SU-DHL-6 (cell line): Measurements from ENCODE around the gene MRPL27.

Experiments used
- H2AFZ ChIP-seq: fragments of 200-600 bp; sonication (generic); 2 replicates; pipeline ENCODE4 v1.6.1; 2014; ENCODE audit warnings: low read depth, mild to moderate bottlenecking, moderate library complexity, mixed read lengths, antibody characterized with exemption, low read length; ENCODE audit not compliant: severe bottlenecking
- H3F3A ChIP-seq: fragments of 200-600 bp; shearing (Covaris generic); 2 replicates; pipeline ENCODE4 v1.6.0; 2016; ENCODE audit warnings: antibody characterized with exemption, mild to moderate bottlenecking; ENCODE audit not compliant: insufficient read depth
- H3K27ac ChIP-seq: fragments of 200-600 bp; sonication (generic); 2 replicates; pipeline ENCODE4 v1.5.1; 2016; ENCODE audit warnings: low read depth, mild to moderate bottlenecking, low read length, moderate library complexity, mixed read lengths
- H3K27me3 ChIP-seq: fragments of 200-600 bp; sonication (generic), shearing (Covaris generic); 2 replicates; pipeline ENCODE4 v1.6.0; 2014; ENCODE audit warnings: mild to moderate bottlenecking, low read length
- H3K36me3 ChIP-seq: fragments of 200-600 bp; sonication (generic); 2 replicates; pipeline ENCODE4 v1.6.1; 2014; ENCODE audit warnings: mild to moderate bottlenecking, low read length, mixed read lengths
- H3K4me2 ChIP-seq: fragments of 300-600, 200-600 bp; shearing (Covaris generic), sonication (generic); 2 replicates; pipeline ENCODE4 v1.6.0; 2014; ENCODE audit warnings: low read length, low read depth, mild to moderate bottlenecking; ENCODE audit not compliant: poor library complexity, severe bottlenecking
- H3K4me3 ChIP-seq: fragments of 200-600 bp; sonication (generic); 2 replicates; pipeline ENCODE4 v1.5.1; 2014; ENCODE audit warnings: antibody characterized with exemption, low read length, mild to moderate bottlenecking, mixed read lengths; ENCODE audit not compliant: insufficient read depth, poor library complexity, severe bottlenecking
- H3K79me2 ChIP-seq: fragments of 200-600 bp; sonication (generic); 2 replicates; pipeline ENCODE4 v1.6.1; 2014; ENCODE audit warnings: mild to moderate bottlenecking, low read length, moderate library complexity; ENCODE audit not compliant: insufficient read depth
- H3K9ac ChIP-seq: fragments of 200-600 bp; sonication (generic); 2 replicates; pipeline ENCODE4 v1.7.0; 2014; ENCODE audit warnings: mild to moderate bottlenecking, low read length
- H3K9me2 ChIP-seq: fragments of 200-600 bp; sonication (generic); replicated peaks from 2 replicates; pipeline ENCODE4 v1.6.1; 2014; ENCODE audit warnings: low read length; ENCODE audit not compliant: insufficient read depth
- H3K9me3 ChIP-seq: fragments of 200-600 bp; sonication (generic); 2 replicates; pipeline ENCODE4 v1.6.1; 2014; ENCODE audit warnings: low read length, mixed read lengths; ENCODE audit not compliant: insufficient read depth
- H4K20me1 ChIP-seq: fragments of 200-600 bp; sonication (generic); 2 replicates; pipeline ENCODE4 v1.6.1; 2014; ENCODE audit warnings: low read depth, mild to moderate bottlenecking, antibody characterized with exemption, low read length, moderate library complexity, mixed read lengths
- EZH2phosphoT487 ChIP-seq: fragments of 200-600 bp; sonication (generic), shearing (Covaris generic); conservative IDR thresholded peaks from 2 replicates; pipeline ENCODE4 v1.6.1; 2018; ENCODE audit warnings: mild to moderate bottlenecking, antibody characterized with exemption, low read length, moderate library complexity, mixed read lengths
- TF ChIP-seq, protein P1 (sequence below): fragments of 200-600 bp; sonication (generic); IDR thresholded peaks from one replicate; pipeline ENCODE4 v1.5.1; 2017; ENCODE audit warnings: antibody characterized with exemption, mild to moderate bottlenecking, low read length, moderate library complexity; ENCODE audit not compliant: insufficient read depth, poor library complexity, severe bottlenecking

MRPL27 gene

DNA sequence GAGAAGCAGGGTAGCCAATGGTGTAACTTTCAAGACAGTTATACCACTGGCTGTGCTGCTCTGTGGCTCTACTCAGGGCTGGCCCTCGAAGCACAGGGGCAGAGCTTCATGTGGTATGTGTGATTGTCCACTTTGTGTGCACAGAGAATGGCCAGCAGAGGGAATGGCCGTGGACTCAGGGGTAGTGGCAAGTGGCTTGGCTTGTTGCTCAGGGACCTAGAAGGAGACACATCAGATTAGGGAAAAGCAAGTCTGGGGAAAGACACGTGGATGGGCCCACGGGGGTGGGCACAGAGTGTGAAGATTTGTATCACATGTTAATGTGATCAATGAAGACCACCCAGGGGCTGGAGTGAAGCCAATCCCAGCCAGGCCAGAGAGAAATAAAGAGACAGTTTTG is 47.1 kb downstream of the MRPL27 start:
- H3K9me2 ChIP-seq = no peaks in the 10 kb centered on the region
- no peak overlapping the region for H3K4me2 ChIP-seq
- no peaks in the 10 kb centered on the region for H3K79me2 ChIP-seq
- no peaks in the 10 kb centered on the region for H3F3A ChIP-seq
- no peak overlapping the region for H3K9ac ChIP-seq
- H3K36me3 ChIP-seq = no peaks in the 10 kb centered on the region
- H4K20me1 ChIP-seq = no peaks in the 10 kb centered on the region
- no peaks in the 10 kb centered on the region for H3K27me3 ChIP-seq
- TF ChIP-seq, protein P1, sequence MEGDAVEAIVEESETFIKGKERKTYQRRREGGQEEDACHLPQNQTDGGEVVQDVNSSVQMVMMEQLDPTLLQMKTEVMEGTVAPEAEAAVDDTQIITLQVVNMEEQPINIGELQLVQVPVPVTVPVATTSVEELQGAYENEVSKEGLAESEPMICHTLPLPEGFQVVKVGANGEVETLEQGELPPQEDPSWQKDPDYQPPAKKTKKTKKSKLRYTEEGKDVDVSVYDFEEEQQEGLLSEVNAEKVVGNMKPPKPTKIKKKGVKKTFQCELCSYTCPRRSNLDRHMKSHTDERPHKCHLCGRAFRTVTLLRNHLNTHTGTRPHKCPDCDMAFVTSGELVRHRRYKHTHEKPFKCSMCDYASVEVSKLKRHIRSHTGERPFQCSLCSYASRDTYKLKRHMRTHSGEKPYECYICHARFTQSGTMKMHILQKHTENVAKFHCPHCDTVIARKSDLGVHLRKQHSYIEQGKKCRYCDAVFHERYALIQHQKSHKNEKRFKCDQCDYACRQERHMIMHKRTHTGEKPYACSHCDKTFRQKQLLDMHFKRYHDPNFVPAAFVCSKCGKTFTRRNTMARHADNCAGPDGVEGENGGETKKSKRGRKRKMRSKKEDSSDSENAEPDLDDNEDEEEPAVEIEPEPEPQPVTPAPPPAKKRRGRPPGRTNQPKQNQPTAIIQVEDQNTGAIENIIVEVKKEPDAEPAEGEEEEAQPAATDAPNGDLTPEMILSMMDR = no peak
- no peak for TF ChIP-seq EZH2phosphoT487
- H2AFZ ChIP-seq = no peak overlapping the region
- no peak overlapping the region for H3K27ac ChIP-seq
- no peaks in the 10 kb centered on the region for H3K9me3 ChIP-seq
- no peak overlapping the region for H3K4me3 ChIP-seq

DNA sequence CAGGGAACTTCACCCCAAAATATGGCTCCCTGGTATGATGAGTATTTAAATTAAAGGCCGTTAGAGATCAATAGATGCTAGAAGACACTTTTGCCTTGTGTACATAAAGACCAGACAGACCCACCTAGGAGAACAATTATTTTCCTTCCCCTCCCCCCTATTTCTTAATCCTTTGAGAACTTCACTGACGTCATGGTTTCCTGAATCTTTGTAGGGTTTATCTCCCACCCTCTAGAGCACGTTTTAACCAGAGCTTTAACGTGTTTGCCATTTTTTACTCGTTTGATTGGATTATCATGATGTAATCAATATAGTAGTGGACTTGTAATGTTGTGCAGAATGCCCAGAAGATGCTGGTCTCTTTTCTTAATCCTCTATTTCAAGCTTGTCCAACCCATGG is 49.9 kb downstream of the MRPL27 start:
- no peak overlapping the region for H3K27ac ChIP-seq
- H3K4me3 ChIP-seq = no peak overlapping the region
- H3K9me3 ChIP-seq = no peaks in the 10 kb centered on the region
- H2AFZ ChIP-seq = no peak overlapping the region
- no peak overlapping the region for H3K4me2 ChIP-seq
- H3K36me3 ChIP-seq = no peaks in the 10 kb centered on the region
- H3K9me2 ChIP-seq = no peaks in the 10 kb centered on the region
- no peaks in the 10 kb centered on the region for H3K79me2 ChIP-seq
- no peaks in the 10 kb centered on the region for H4K20me1 ChIP-seq
- H3F3A ChIP-seq = no peaks in the 10 kb centered on the region
- no peak overlapping the region for H3K9ac ChIP-seq
- no peaks in the 10 kb centered on the region for H3K27me3 ChIP-seq
- TF ChIP-seq, protein P1 = no peak
- no peak for TF ChIP-seq EZH2phosphoT487

DNA sequence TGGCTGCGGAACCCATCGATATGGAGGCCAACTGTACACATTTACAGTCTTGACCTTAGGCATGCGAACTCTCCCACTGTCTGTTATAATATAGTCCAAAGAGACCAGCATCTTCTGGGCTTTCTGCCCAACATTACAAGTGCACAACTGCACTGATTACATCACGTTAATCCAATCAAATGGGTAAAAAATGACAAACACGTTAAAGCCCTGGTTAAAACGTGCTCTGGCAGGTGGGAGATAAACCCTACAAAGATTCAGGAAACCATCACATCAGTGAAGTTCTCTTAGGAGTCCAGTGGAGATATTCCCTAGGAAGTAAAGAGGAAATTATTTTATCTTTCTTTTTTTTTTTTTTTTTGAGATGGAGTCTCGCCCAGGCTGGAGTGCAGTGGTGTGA is 50.7 kb downstream of the MRPL27 start:
- no peaks in the 10 kb centered on the region for H3K9me3 ChIP-seq
- H3K27me3 ChIP-seq = no peaks in the 10 kb centered on the region
- no peaks in the 10 kb centered on the region for H3K9me2 ChIP-seq
- TF ChIP-seq EZH2phosphoT487 = no peak
- TF ChIP-seq, protein P1 = no peak
- H3K36me3 ChIP-seq = no peaks in the 10 kb centered on the region
- H3K27ac ChIP-seq = no peak overlapping the region
- no peaks in the 10 kb centered on the region for H4K20me1 ChIP-seq
- no peaks in the 10 kb centered on the region for H3K79me2 ChIP-seq
- H3F3A ChIP-seq = no peaks in the 10 kb centered on the region
- H3K4me2 ChIP-seq = no peak overlapping the region
- no peak overlapping the region for H2AFZ ChIP-seq
- no peak overlapping the region for H3K9ac ChIP-seq
- no peak overlapping the region for H3K4me3 ChIP-seq
